Measurements from ENCODE around the gene ELMO1. TPM values are rescaled to one million over a fixed set of nuclear protein-coding genes. Genes with fewer than 3 reads are reported as not detected.

The ELMO1 gene
- total and polyA plus RNA-seq, 2 experiments from 2014 or later: 6.5 to 24.9 TPM

DNA sequence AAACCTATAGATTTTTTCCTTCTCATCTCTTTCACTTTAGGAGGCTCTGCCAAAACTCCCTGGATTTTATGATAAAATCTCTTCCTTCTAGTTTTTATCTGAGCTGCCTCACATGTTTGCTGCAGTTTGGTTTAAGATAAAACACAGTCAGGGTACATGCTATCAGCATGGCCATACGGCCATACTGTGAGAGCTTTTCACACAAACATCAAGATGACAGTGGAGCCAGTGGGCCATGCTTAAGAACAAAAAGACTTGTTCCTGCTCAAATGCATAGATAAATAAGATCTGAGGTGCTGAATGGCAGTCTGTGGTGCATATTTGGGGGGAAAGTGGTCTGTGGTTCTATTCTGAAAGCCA is 91.0 kb downstream of the ELMO1 start (continued):
- no peak for TF ChIP-seq NANOG (IDR thresholded peaks at IDR 0.05; ENCODE audit: borderline replicate concordance)
- TF ChIP-seq EZH2 (IDR thresholded peaks at IDR 0.05; ENCODE audit: low read depth, unreplicated experiment): no peak
- no peak for TF ChIP-seq JUNB (IDR thresholded peaks at IDR 0.05; ENCODE audit: unreplicated experiment)

DNA sequence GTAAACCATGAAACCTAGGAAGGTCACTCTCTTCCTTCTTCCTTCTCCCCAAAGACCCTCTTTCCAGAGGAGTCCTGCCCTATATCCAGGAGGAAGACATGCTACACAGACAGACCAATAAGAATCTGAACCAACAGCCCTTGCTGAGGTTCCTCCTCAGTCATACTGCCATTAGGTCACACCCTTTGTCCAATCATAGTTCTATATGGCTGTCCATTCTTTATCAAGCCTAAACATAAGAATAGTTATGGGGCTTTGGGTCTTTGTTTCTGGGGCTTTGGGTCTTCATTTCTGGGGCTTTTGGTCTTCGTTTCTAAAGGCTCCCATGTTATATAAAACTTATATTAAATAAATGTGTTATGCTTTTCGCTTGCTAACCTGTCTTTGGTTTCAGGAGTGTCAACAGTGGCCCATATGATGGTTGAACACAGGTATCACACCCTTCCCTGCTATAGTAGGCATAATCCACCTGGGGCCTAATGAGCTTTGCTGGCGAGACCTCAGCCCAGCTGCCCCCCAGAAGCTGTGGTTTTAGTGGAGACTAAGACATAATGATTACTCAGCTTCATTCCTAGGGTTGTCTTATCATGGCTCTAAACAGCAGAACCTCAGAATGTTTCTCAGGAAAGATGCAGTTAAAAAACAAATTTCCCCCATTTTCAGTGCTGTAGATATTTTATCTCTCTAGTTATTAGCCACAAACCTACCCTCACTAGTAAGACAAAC is 91.6 kb downstream of the ELMO1 start:
- Mint-ChIP-seq H3K36me3 (ENCODE audit: low read depth) (peaks cover 4% of the 10 kb centered on the region; the same call in 1 of the 3 replicates), H3K27me3 (ENCODE audit: insufficient read depth, low read depth, poor library complexity) (peaks cover 3% of the 10 kb centered on the region), H3K4me3 (no peak overlapping the region), H3K27ac (no peak overlapping the region), H3K4me1 (peaks cover 28% of the 10 kb centered on the region), H3K9me3 (no peaks in the 10 kb centered on the region)
- TF ChIP-seq EZH2phosphoT487 (IDR thresholded peaks at IDR 0.05; ENCODE audit: unreplicated experiment) (no peak), NANOG (IDR thresholded peaks at IDR 0.05; ENCODE audit: borderline replicate concordance) (no peak), ZNF331 (CRISPR knock-in tag; IDR thresholded peaks at IDR 0.05; ENCODE audit: low read depth) (no peak), POLR2AphosphoS5 (IDR thresholded peaks at IDR 0.05; ENCODE audit: low read depth) (no peak), ZNF114 (CRISPR knock-in tag; IDR thresholded peaks at IDR 0.05) (no peak), STAT1 (IDR thresholded peaks at IDR 0.05; ENCODE audit: unreplicated experiment) (no peak), CREB1 (CRISPR knock-in tag; IDR thresholded peaks at IDR 0.05; ENCODE audit: low read depth) (no peak)
- TF ChIP-seq, protein P1, sequence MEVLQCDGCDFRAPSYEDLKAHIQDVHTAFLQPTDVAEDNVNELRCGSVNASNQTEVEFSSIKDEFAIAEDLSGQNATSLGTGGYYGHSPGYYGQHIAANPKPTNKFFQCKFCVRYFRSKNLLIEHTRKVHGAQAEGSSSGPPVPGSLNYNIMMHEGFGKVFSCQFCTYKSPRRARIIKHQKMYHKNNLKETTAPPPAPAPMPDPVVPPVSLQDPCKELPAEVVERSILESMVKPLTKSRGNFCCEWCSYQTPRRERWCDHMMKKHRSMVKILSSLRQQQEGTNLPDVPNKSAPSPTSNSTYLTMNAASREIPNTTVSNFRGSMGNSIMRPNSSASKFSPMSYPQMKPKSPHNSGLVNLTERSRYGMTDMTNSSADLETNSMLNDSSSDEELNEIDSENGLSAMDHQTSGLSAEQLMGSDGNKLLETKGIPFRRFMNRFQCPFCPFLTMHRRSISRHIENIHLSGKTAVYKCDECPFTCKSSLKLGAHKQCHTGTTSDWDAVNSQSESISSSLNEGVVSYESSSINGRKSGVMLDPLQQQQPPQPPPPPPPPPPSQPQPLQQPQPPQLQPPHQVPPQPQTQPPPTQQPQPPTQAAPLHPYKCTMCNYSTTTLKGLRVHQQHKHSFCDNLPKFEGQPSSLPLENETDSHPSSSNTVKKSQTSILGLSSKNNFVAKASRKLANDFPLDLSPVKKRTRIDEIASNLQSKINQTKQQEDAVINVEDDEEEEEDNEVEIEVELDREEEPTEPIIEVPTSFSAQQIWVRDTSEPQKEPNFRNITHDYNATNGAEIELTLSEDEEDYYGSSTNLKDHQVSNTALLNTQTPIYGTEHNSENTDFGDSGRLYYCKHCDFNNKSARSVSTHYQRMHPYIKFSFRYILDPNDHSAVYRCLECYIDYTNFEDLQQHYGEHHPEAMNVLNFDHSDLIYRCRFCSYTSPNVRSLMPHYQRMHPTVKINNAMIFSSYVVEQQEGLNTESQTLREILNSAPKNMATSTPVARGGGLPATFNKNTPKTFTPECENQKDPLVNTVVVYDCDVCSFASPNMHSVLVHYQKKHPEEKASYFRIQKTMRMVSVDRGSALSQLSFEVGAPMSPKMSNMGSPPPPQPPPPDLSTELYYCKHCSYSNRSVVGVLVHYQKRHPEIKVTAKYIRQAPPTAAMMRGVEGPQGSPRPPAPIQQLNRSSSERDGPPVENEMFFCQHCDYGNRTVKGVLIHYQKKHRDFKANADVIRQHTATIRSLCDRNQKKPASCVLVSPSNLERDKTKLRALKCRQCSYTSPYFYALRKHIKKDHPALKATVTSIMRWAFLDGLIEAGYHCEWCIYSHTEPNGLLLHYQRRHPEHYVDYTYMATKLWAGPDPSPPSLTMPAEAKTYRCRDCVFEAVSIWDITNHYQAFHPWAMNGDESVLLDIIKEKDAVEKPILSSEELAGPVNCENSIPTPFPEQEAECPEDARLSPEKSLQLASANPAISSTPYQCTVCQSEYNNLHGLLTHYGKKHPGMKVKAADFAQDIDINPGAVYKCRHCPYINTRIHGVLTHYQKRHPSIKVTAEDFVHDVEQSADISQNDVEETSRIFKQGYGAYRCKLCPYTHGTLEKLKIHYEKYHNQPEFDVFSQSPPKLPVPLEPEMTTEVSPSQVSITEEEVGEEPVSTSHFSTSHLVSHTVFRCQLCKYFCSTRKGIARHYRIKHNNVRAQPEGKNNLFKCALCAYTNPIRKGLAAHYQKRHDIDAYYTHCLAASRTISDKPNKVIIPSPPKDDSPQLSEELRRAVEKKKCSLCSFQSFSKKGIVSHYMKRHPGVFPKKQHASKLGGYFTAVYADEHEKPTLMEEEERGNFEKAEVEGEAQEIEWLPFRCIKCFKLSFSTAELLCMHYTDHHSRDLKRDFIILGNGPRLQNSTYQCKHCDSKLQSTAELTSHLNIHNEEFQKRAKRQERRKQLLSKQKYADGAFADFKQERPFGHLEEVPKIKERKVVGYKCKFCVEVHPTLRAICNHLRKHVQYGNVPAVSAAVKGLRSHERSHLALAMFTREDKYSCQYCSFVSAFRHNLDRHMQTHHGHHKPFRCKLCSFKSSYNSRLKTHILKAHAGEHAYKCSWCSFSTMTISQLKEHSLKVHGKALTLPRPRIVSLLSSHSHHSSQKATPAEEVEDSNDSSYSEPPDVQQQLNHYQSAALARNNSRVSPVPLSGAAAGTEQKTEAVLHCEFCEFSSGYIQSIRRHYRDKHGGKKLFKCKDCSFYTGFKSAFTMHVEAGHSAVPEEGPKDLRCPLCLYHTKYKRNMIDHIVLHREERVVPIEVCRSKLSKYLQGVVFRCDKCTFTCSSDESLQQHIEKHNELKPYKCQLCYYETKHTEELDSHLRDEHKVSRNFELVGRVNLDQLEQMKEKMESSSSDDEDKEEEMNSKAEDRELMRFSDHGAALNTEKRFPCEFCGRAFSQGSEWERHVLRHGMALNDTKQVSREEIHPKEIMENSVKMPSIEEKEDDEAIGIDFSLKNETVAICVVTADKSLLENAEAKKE (CRISPR knock-in tag; IDR thresholded peaks at IDR 0.05): no peak
- no peak overlapping the region for H3K27ac ChIP-seq (ENCODE audit: low read depth)
- ATAC-seq: no peak
- H3K36me3 ChIP-seq (ENCODE audit: insufficient read depth): no peaks in the 10 kb centered on the region
- no peak for DNase-seq (ENCODE audit: low spot score)
- H3K4me2 ChIP-seq: no peak overlapping the region
- H3K27me3 ChIP-seq (ENCODE audit: insufficient read depth): no peaks in the 10 kb centered on the region
- H3K4me1 ChIP-seq (ENCODE audit: insufficient read depth): peaks cover 13% of the 10 kb centered on the region
- H2AFZ ChIP-seq: no peak overlapping the region
- no peaks in the 10 kb centered on the region for H3K79me2 ChIP-seq (replicated peaks; ENCODE audit: insufficient read depth)
- 0 out of 2 replicates have a peak, but pooled peaks cover 8% of the 10 kb centered on the region for H3K9me2 ChIP-seq (ENCODE audit: insufficient read depth)
- no peaks in the 10 kb centered on the region for H4K20me1 ChIP-seq (replicated peaks; ENCODE audit: insufficient read depth)
- H3K4me3 ChIP-seq: no peak overlapping the region
- no peaks in the 10 kb centered on the region for H3F3A ChIP-seq (replicated peaks; ENCODE audit: low read depth)

Measured in GM23338 (cell line).